K562 (cell line): Measurements from ENCODE around the gene KRTCAP2. TPM values are rescaled to one million over a fixed set of nuclear protein-coding genes. Genes with fewer than 3 reads are reported as not detected.

Experiments
- ARID1B ChIP-seq: fragments of 450-650 bp; IDR thresholded peaks from 2 replicates; pipeline ENCODE4 v1.6.1; 2016; ENCODE audit warnings: antibody characterized with exemption, mild to moderate bottlenecking, inconsistent platforms
- ETV5 ChIP-seq: sonication (generic); formaldehyde crosslinking; IDR thresholded peaks from 2 replicates; pipeline ENCODE4 v1.4.0; 2020; ENCODE audit warnings: low read depth, mild to moderate bottlenecking, missing genetic modification reagents
- EWSR1 ChIP-seq: fragments of 450-650 bp; IDR thresholded peaks from 2 replicates; pipeline ENCODE4 v1.6.1; 2018; ENCODE audit warnings: borderline replicate concordance, mild to moderate bottlenecking, low read depth, moderate library complexity; ENCODE audit not compliant: partially characterized antibody
- GABPB2 ChIP-seq: fragments of 250-450 bp; sonication (Bioruptor Pico); conservative IDR thresholded peaks from 2 replicates; pipeline ENCODE4 v1.5.1; 2021; ENCODE audit warnings: mild to moderate bottlenecking
- HDAC8 ChIP-seq: fragments of 450-650 bp; IDR thresholded peaks from 2 replicates; pipeline ENCODE4 v1.6.1; 2016; ENCODE audit warnings: mild to moderate bottlenecking, missing genetic modification characterization, moderate library complexity, missing compliant biosample characterization
- JUN ChIP-seq, 2 experiments: sonication (generic) in 1 of 2; formaldehyde crosslinking in 1 of 2; IDR thresholded peaks; 2 replicates each; pipeline versions ENCODE4 v1.6.1 to v1.8.0; 2012 to 2022; ENCODE audit warnings: borderline replicate concordance in 2 of 2, mild to moderate bottlenecking in 2 of 2, improper control_type of control experiment in 1 of 2, low read depth in 1 of 2, low read length in 1 of 2, missing genetic modification reagents in 1 of 2
- LARP7 ChIP-seq: fragments of 450-650 bp; IDR thresholded peaks from 2 replicates; pipeline ENCODE4 v1.6.1; 2016
- MTF1 ChIP-seq: fragments of 250-450 bp; sonication (Bioruptor Pico); IDR thresholded peaks from 2 replicates; pipeline ENCODE4 v1.9.0; 2021; ENCODE audit warnings: moderate library complexity, mild to moderate bottlenecking, inconsistent platforms, borderline replicate concordance
- SAFB ChIP-seq: fragments of 200-400 bp; formaldehyde crosslinking; IDR thresholded peaks from 2 replicates; pipeline ENCODE4 v1.6.1; 2017; ENCODE audit warnings: low read depth, low read length, borderline replicate concordance
- SNRNP70 ChIP-seq: fragments of 200-400 bp; formaldehyde crosslinking; optimal IDR thresholded peaks from 2 replicates; pipeline ENCODE3; 2017; ENCODE audit warnings: low read depth, low read length
- SREBF2 ChIP-seq: sonication (generic); formaldehyde crosslinking; IDR thresholded peaks from 2 replicates; pipeline ENCODE4 v1.4.0; 2020; ENCODE audit warnings: mild to moderate bottlenecking, missing genetic modification reagents
- TEAD2 ChIP-seq: fragments of 450-650 bp; IDR thresholded peaks from 2 replicates; pipeline ENCODE4 v1.6.1; 2016; ENCODE audit warnings: missing genetic modification characterization, control low read depth, missing compliant biosample characterization
- ZC3H11A ChIP-seq: IDR thresholded peaks from 2 replicates; pipeline ENCODE4 v1.6.1; 2012; ENCODE audit warnings: low read depth, low read length, improper control_type of control experiment
- ZNF124 ChIP-seq: sonication (generic); formaldehyde crosslinking; IDR thresholded peaks from 2 replicates; pipeline ENCODE4 v1.8.1; 2022; ENCODE audit warnings: missing genetic modification reagents
- ZNF212 ChIP-seq: fragments of 450-650 bp; formaldehyde crosslinking; IDR thresholded peaks from 2 replicates; pipeline ENCODE4 v1.4.0; 2020; ENCODE audit warnings: mild to moderate bottlenecking
- ZNF239 ChIP-seq: fragments of 250-450 bp; sonication (Bioruptor Pico); IDR thresholded peaks from 2 replicates; pipeline ENCODE4 v1.4.0; 2020; ENCODE audit warnings: mild to moderate bottlenecking
- ZNF311 ChIP-seq: fragments of 250-450 bp; sonication (Bioruptor Pico); IDR thresholded peaks from 2 replicates; pipeline ENCODE4 v1.4.0; 2020; ENCODE audit warnings: mild to moderate bottlenecking, moderate library complexity
- ZNF695 ChIP-seq: fragments of 450-650 bp; formaldehyde crosslinking; IDR thresholded peaks from 2 replicates; pipeline ENCODE4 v1.4.0; 2020; ENCODE audit warnings: mild to moderate bottlenecking, moderate library complexity
- polyA plus RNA-seq, 8 experiments: library from polyadenylated mRNA; depleted of rRNA in 4 of 8; stranded (reverse) in 5 of 8; unstranded in 3 of 8; fragments of >200 nt; fragmentation: Nextera tagmentation in 2 of 8; fragmentation: Illumina TruSeq in 1 of 8; extraction: Ambion mirVana in 2 of 8; extraction: Trizol in 1 of 8; gene quantifications; 2 replicates each; pipeline versions ENCODE4 v1.2.1 to v1.2.3, GENCODE V29; 2011 to 2014; ENCODE audit warnings: inconsistent platforms in 1 of 8, missing spikeins in 1 of 8
- total RNA-seq, 7 experiments: library from RNA; depleted of rRNA in 6 of 7; stranded (reverse); fragments of >200 nt in 6 of 7; fragmentation: Illumina TruSeq in 2 of 7; extraction: Trizol in 2 of 7; gene quantifications; 2 replicates each; pipeline versions ENCODE4 v1.2.1 to v1.2.3, GENCODE V29; 2011 to 2021; ENCODE audit warnings: low replicate concordance in 1 of 7
- TF ChIP-seq, protein P1 (sequence below): fragments of 450-650 bp; IDR thresholded peaks from 2 replicates; pipeline ENCODE4 v1.7.0; 2016; ENCODE audit warnings: borderline replicate concordance
- TF ChIP-seq, protein P2 (sequence below): fragments of 150-350 bp; IDR thresholded peaks from 2 replicates; pipeline ENCODE4 v1.6.1; 2014; ENCODE audit warnings: low read depth, mild to moderate bottlenecking, low read length, borderline replicate concordance
- TF ChIP-seq, protein P3 (sequence below), 2 experiments: IDR thresholded peaks; 2 replicates each; pipeline ENCODE4 v1.6.1; 2012; ENCODE audit warnings: improper control_type of control experiment in 2 of 2, low read depth in 2 of 2, low read length in 2 of 2, borderline replicate concordance in 1 of 2

The KRTCAP2 gene
- total and polyA plus RNA-seq, 9 of the 15 experiments (the other 6 are each of a cell fraction or from before 2014, with no cell fraction given) = 126 to 436 (median 244) TPM

DNA sequence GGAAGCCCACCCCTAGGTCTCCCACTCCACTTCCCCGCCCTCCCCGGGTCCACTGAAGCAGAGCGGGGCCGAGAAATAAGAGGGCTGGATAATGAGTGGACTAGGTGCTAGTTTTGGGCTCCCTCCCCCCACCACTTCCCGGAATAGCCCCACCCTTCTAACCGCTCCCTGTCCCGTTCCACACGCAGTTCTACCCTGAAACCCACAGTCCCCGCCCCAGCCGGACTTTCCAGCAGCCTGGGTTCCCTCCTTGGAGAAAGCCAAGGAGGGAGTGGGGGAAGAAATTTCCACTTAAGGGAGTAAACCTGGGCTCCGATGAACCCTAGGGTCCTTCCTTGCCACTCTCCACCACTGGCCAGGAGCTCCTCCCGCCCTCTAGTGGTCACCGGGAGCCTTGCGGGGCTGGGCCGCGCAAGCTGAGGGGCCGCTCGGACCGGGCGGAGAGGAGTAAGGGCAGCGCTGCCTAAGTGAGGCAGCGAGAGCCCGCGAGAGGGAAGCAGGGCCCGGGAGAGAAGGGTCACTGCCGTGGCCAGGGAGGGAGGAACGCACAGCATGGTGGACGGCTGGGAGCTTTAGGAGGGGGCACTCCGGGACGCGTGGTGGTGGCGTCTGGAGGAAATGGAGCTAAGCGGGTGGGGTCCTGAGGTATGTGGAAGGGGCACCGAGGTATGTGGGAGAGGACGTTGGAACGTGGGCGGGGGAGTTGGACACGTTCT, 20.3 kb upstream of the KRTCAP2 start (continued):
- no peak; the same call in 1 of the 2 replicates for TF ChIP-seq ETV5 (CRISPR knock-in tag)
- TF ChIP-seq GABPB2 = no peak
- TF ChIP-seq SAFB = no peak; the same call in 1 of the 2 replicates
- no peak for TF ChIP-seq ZNF239 (CRISPR knock-in tag)
- no peak for TF ChIP-seq HDAC8 (tag)
- TF ChIP-seq ZNF695 (CRISPR knock-in tag) = no peak
- no peak for TF ChIP-seq ZNF212 (CRISPR knock-in tag)
- no peak for TF ChIP-seq ZNF124 (CRISPR knock-in tag)
- TF ChIP-seq SREBF2 (CRISPR knock-in tag) = no peak
- TF ChIP-seq, protein P1, sequence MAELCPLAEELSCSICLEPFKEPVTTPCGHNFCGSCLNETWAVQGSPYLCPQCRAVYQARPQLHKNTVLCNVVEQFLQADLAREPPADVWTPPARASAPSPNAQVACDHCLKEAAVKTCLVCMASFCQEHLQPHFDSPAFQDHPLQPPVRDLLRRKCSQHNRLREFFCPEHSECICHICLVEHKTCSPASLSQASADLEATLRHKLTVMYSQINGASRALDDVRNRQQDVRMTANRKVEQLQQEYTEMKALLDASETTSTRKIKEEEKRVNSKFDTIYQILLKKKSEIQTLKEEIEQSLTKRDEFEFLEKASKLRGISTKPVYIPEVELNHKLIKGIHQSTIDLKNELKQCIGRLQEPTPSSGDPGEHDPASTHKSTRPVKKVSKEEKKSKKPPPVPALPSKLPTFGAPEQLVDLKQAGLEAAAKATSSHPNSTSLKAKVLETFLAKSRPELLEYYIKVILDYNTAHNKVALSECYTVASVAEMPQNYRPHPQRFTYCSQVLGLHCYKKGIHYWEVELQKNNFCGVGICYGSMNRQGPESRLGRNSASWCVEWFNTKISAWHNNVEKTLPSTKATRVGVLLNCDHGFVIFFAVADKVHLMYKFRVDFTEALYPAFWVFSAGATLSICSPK = 0 out of 2 replicates have a peak, but pooled peaks have one; percentile 41
- TF ChIP-seq, protein P2, sequence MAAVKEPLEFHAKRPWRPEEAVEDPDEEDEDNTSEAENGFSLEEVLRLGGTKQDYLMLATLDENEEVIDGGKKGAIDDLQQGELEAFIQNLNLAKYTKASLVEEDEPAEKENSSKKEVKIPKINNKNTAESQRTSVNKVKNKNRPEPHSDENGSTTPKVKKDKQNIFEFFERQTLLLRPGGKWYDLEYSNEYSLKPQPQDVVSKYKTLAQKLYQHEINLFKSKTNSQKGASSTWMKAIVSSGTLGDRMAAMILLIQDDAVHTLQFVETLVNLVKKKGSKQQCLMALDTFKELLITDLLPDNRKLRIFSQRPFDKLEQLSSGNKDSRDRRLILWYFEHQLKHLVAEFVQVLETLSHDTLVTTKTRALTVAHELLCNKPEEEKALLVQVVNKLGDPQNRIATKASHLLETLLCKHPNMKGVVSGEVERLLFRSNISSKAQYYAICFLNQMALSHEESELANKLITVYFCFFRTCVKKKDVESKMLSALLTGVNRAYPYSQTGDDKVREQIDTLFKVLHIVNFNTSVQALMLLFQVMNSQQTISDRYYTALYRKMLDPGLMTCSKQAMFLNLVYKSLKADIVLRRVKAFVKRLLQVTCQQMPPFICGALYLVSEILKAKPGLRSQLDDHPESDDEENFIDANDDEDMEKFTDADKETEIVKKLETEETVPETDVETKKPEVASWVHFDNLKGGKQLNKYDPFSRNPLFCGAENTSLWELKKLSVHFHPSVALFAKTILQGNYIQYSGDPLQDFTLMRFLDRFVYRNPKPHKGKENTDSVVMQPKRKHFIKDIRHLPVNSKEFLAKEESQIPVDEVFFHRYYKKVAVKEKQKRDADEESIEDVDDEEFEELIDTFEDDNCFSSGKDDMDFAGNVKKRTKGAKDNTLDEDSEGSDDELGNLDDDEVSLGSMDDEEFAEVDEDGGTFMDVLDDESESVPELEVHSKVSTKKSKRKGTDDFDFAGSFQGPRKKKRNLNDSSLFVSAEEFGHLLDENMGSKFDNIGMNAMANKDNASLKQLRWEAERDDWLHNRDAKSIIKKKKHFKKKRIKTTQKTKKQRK = no peak
- TF ChIP-seq ARID1B = peak; percentile 66
- no peak; the same call in 1 of the 2 replicates for TF ChIP-seq LARP7
- no peak for TF ChIP-seq TEAD2
- 0 out of 2 replicates have a peak, but pooled peaks have one; percentile 8 for TF ChIP-seq JUN (IDR thresholded peaks at IDR 0.05; ENCODE audit: borderline replicate concordance, low read depth, low read length)
- TF ChIP-seq JUN (CRISPR knock-in tag; IDR thresholded peaks at IDR 0.05; ENCODE audit: borderline replicate concordance) = no peak
- TF ChIP-seq ZC3H11A = no peak
- TF ChIP-seq, protein P3, sequence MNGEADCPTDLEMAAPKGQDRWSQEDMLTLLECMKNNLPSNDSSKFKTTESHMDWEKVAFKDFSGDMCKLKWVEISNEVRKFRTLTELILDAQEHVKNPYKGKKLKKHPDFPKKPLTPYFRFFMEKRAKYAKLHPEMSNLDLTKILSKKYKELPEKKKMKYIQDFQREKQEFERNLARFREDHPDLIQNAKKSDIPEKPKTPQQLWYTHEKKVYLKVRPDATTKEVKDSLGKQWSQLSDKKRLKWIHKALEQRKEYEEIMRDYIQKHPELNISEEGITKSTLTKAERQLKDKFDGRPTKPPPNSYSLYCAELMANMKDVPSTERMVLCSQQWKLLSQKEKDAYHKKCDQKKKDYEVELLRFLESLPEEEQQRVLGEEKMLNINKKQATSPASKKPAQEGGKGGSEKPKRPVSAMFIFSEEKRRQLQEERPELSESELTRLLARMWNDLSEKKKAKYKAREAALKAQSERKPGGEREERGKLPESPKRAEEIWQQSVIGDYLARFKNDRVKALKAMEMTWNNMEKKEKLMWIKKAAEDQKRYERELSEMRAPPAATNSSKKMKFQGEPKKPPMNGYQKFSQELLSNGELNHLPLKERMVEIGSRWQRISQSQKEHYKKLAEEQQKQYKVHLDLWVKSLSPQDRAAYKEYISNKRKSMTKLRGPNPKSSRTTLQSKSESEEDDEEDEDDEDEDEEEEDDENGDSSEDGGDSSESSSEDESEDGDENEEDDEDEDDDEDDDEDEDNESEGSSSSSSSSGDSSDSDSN (IDR thresholded peaks at IDR 0.05; ENCODE audit: borderline replicate concordance in 1 of 2, low read depth in 2 of 2, low read length in 2 of 2) = peak; percentile 77 to 97; a peak in 3 of 4 replicates
- TF ChIP-seq MTF1 (CRISPR knock-in tag) = no peak
- TF ChIP-seq EWSR1 = no peak
- no peak for TF ChIP-seq ZNF311 (CRISPR knock-in tag)
- no peak for TF ChIP-seq SNRNP70
